IMR-90 (cell line): Measurements from ENCODE around the gene STK10. TPM values are rescaled to one million over a fixed set of nuclear protein-coding genes. Genes with fewer than 3 reads are reported as not detected.
A peak's percentile ranks its signal among the peaks of the same experiment; 100 is the strongest.

ENCODE experiments used
- ATAC-seq: fragments of 200-7000 bp; cut with Tn5 transposase; 2 replicates; pipeline ENCODE4 v1.9.1; 2020; ENCODE audit warnings: low read depth, mild to moderate bottlenecking, moderate library complexity
- BruUV-seq: library from RNA; stranded (reverse); fragments of 400-500 nt; replicated peaks from 2 replicates; lab custom pipeline; 2021; lab: Mats Ljungman, UMichigan
- CTCF ChIA-PET: fragments of 300-600 bp; formaldehyde crosslinking; extraction: SDS; loops from one replicate; lab custom pipeline; 2021; ENCODE audit warnings: antibody characterized with exemption; lab: Yijun Ruan, JAX
- POLR2A ChIA-PET: fragments of 300-600 bp; sonication (Branson Sonifier 250); formaldehyde crosslinking; loops from one replicate; lab custom pipeline; 2022; ENCODE audit warnings: antibody characterized with exemption; ENCODE audit not compliant: unreplicated experiment; lab: Charles Lee
- DNase-seq: peaks from one replicate; pipeline ENCODE4 v3.0.0; 2013
- H2AFZ ChIP-seq: replicated peaks from 2 replicates; pipeline ENCODE3; 2013; ENCODE audit warnings: low read length, mild to moderate bottlenecking; ENCODE audit not compliant: poor library complexity
- H2AK5ac ChIP-seq: 2 replicates; pipeline ENCODE4 v1.6.1; 2013; ENCODE audit warnings: low read depth, low read length, inconsistent platforms
- H2AK9ac ChIP-seq: replicated peaks from 2 replicates; pipeline ENCODE3; 2013; ENCODE audit warnings: mild to moderate bottlenecking, low read depth, low read length, moderate library complexity; ENCODE audit not compliant: poor library complexity
- H2BK120ac ChIP-seq: 2 replicates; pipeline ENCODE4 v1.6.1; 2013; ENCODE audit warnings: low read depth, low read length, inconsistent platforms
- H2BK15ac ChIP-seq: 3 replicates; pipeline ENCODE4 v1.6.1; 2013; ENCODE audit warnings: low read depth, low read length, inconsistent platforms
- H2BK20ac ChIP-seq: 2 replicates; pipeline ENCODE4 v1.6.1; 2013; ENCODE audit warnings: low read depth, mild to moderate bottlenecking, inconsistent platforms, low read length, moderate library complexity
- H2BK5ac ChIP-seq: 2 replicates; pipeline ENCODE4 v1.6.1; 2013; ENCODE audit warnings: mild to moderate bottlenecking, low read depth, low read length, inconsistent platforms; ENCODE audit not compliant: poor library complexity, severe bottlenecking
- H3K14ac ChIP-seq: replicated peaks from 2 replicates; pipeline ENCODE4 v1.6.1; 2013; ENCODE audit warnings: low read depth, low read length, inconsistent platforms
- H3K18ac ChIP-seq: 2 replicates; pipeline ENCODE4 v1.6.1; 2013; ENCODE audit warnings: low read depth, low read length, control low read depth
- H3K23ac ChIP-seq: 2 replicates; pipeline ENCODE4 v1.6.1; 2013; ENCODE audit warnings: low read depth, low read length, inconsistent platforms
- H3K27ac ChIP-seq: 2 replicates; pipeline ENCODE4 v1.5.1; 2013; ENCODE audit warnings: mild to moderate bottlenecking, control low read depth, low read length; ENCODE audit not compliant: insufficient read depth
- H3K27me3 ChIP-seq: 2 replicates; pipeline ENCODE4 v1.6.1; 2013; ENCODE audit warnings: low read length; ENCODE audit not compliant: control insufficient read depth, insufficient read depth
- H3K36me3 ChIP-seq: 2 replicates; pipeline ENCODE4 v1.6.1; 2013; ENCODE audit warnings: low read length, mixed read lengths; ENCODE audit not compliant: control insufficient read depth, insufficient read depth
- H3K4ac ChIP-seq: 2 replicates; pipeline ENCODE4 v1.6.1; 2013; ENCODE audit warnings: low read depth, low read length, inconsistent platforms
- H3K4me1 ChIP-seq: 2 replicates; pipeline ENCODE4 v1.6.1; 2013; ENCODE audit warnings: low read length, mixed read lengths; ENCODE audit not compliant: control insufficient read depth, insufficient read depth
- H3K4me2 ChIP-seq: 2 replicates; pipeline ENCODE4 v1.6.1; 2013; ENCODE audit warnings: low read depth, mild to moderate bottlenecking, control low read depth, low read length, moderate library complexity
- H3K4me3 ChIP-seq: 2 replicates; pipeline ENCODE4 v1.5.1; 2013; ENCODE audit warnings: low read depth, mild to moderate bottlenecking, control low read depth, low read length, moderate library complexity; ENCODE audit not compliant: insufficient read depth
- H3K56ac ChIP-seq: 2 replicates; pipeline ENCODE4 v1.6.1; 2013; ENCODE audit warnings: low read length, inconsistent platforms; ENCODE audit not compliant: insufficient read depth; ENCODE audit errors: extremely low read depth
- H3K79me1 ChIP-seq, 2 experiments: 2 replicates each; pipeline ENCODE4 v1.6.1; 2013; ENCODE audit warnings: low read length in 2 of 2, inconsistent platforms in 1 of 2, low read depth in 1 of 2
- H3K9ac ChIP-seq: 2 replicates; pipeline ENCODE4 v1.6.1; 2013; ENCODE audit warnings: low read depth, low read length, control low read depth
- H3K9me1 ChIP-seq: 2 replicates; pipeline ENCODE4 v1.6.1; 2013; ENCODE audit warnings: low read length, inconsistent platforms; ENCODE audit not compliant: insufficient read depth
- H3K9me3 ChIP-seq: 2 replicates; pipeline ENCODE4 v1.6.1; 2013; ENCODE audit warnings: low read length; ENCODE audit not compliant: control insufficient read depth, insufficient read depth
- H4K20me1 ChIP-seq: 2 replicates; pipeline ENCODE4 v1.6.1; 2013; ENCODE audit warnings: low read length, inconsistent platforms; ENCODE audit not compliant: insufficient read depth
- H4K5ac ChIP-seq: 2 replicates; pipeline ENCODE4 v1.6.1; 2013; ENCODE audit warnings: mild to moderate bottlenecking, low read depth, low read length, control low read depth
- H4K8ac ChIP-seq, 2 experiments: 2 replicates each; pipeline ENCODE4 v1.6.1; 2013; ENCODE audit warnings: low read depth in 2 of 2, low read length in 2 of 2, control low read depth in 1 of 2, inconsistent platforms in 1 of 2
- H4K91ac ChIP-seq: 2 replicates; pipeline ENCODE4 v1.6.1; 2013; ENCODE audit warnings: low read depth, low read length, inconsistent platforms; ENCODE audit not compliant: insufficient read depth
- ELK1 ChIP-seq: fragments of 150-350 bp; IDR thresholded peaks from 2 replicates; pipeline ENCODE4 v1.6.1; 2016; ENCODE audit warnings: low read depth, mild to moderate bottlenecking, low read length, moderate library complexity, borderline replicate concordance
- POLR2A ChIP-seq: IDR thresholded peaks from 2 replicates; pipeline ENCODE4 v1.6.1; 2012; ENCODE audit warnings: mild to moderate bottlenecking, low read depth, low read length
- RCOR1 ChIP-seq: IDR thresholded peaks from 2 replicates; pipeline ENCODE4 v1.6.1; 2012; ENCODE audit warnings: mild to moderate bottlenecking, low read length, improper control_type of control experiment; ENCODE audit not compliant: insufficient replicate concordance
- RFX5 ChIP-seq: IDR thresholded peaks from 2 replicates; pipeline ENCODE4 v1.8.0; 2012; ENCODE audit warnings: low read depth, mild to moderate bottlenecking, low read length, moderate library complexity
- WGBS, 2 experiments: methylation state at CpG; one replicate each; pipeline versions ENCODE4 v1.1.5 to v1.1.7; 2013; ENCODE audit warnings: missing lambda C conversion rate in 2 of 2; ENCODE audit not compliant: insufficient read length in 1 of 2; ENCODE audit errors: extremely low coverage in 2 of 2; 5-methylcytosine and 5-hydroxymethylcytosine counted together
- dilution Hi-C: fragments of 300-500 bp; cut with HindIII; formaldehyde crosslinking; loops from one replicate; pipeline ENCODE4 v1.14.3; 2018; ENCODE audit warnings: low sequenced_read_pairs; ENCODE audit not compliant: unreplicated experiment
- in situ Hi-C: fragments of 300-500 bp; cut with MboI; formaldehyde crosslinking; loops from 3 replicates; pipeline ENCODE4 v1.14.3; 2019; ENCODE audit warnings: low sequenced_read_pairs, inconsistent platforms, mixed read lengths
- intact Hi-C: fragments of 100-400 bp; cut with micrococcal nuclease; formaldehyde crosslinking; loops from 2 replicates; pipeline ENCODE4 v1.10.0; 2022
- polyA plus RNA-seq, 3 experiments: library from polyadenylated mRNA; depleted of rRNA; stranded (reverse); fragments of >200 nt; gene quantifications; 2 replicates each; pipeline ENCODE4 v1.2.3, GENCODE V29; 2012; ENCODE audit warnings: low replicate concordance in 1 of 3
- total RNA-seq: library from RNA; depleted of rRNA; stranded (reverse); fragments of >200 nt; gene quantifications from 2 replicates; pipeline ENCODE4 v1.2.3, GENCODE V29; 2012

The STK10 gene
- total and polyA plus RNA-seq, 2 of the 4 experiments (the other 2 are of a cell fraction) = 15.4 to 18.5 TPM

- no peak for TF ChIP-seq RCOR1
Measured at GRCh38 chr5:172097356-172097755, 90.7 kb downstream of the STK10 start (continued).

GRCh38 chr5:172096207-172096940 is 91.7 kb downstream of the STK10 start:
- TF ChIP-seq POLR2A (no peak), RFX5 (no peak), RCOR1 (no peak), ELK1 (no peak)
- H3K14ac ChIP-seq = no peak overlapping the region
- H3K4ac ChIP-seq = 0 out of 2 replicates have a peak overlapping the region, but pooled peaks have one; percentile 16
- no peak overlapping the region for H3K9ac ChIP-seq
- dilution Hi-C loops = no loop called here
- no peak overlapping the region for H4K8ac ChIP-seq
- peaks cover 13% of the 10 kb centered on the region for H3K9me1 ChIP-seq
- no peaks in the 10 kb centered on the region for H3K9me3 ChIP-seq
- intact Hi-C loops = no loop called here
- no TSS peak for BruUV-seq
- peaks cover 16% of the 10 kb centered on the region for H3K36me3 ChIP-seq
- no peak overlapping the region for H2BK120ac ChIP-seq
- DNase-seq (no peak), ATAC-seq (no peak)
- no peak overlapping the region for H3K56ac ChIP-seq
- no peak overlapping the region for H2AK9ac ChIP-seq
- H2BK15ac ChIP-seq = no peak overlapping the region
- peaks cover 7 to 25% of the 10 kb centered on the region in 2 experiments; a peak in 3 of 4 replicates for H3K79me1 ChIP-seq
- H2BK5ac ChIP-seq = no peak overlapping the region
- no peak overlapping the region for H2AFZ ChIP-seq
- H3K18ac ChIP-seq = no peak overlapping the region
- H4K5ac ChIP-seq = no peak overlapping the region
- WGBS, 2 experiments = 100% methylated on average over 2 of the region's 21 CpGs; no CpG with 5 or more reads in 1 of the 2 experiments
- no peak overlapping the region for H3K4me2 ChIP-seq
- POLR2A ChIA-PET = no interaction called here
- CTCF ChIA-PET = interaction anchor here (1.1 to 1.3 kb wide), 2 partner anchors 11 to 197 kb away, joined by 3 read pairs; no protein-coding TSS in a partner anchor
- no peaks in the 10 kb centered on the region; the same call in 1 of the 2 replicates for H4K20me1 ChIP-seq
- no peak overlapping the region for H3K4me3 ChIP-seq
- H3K23ac ChIP-seq = no peak overlapping the region; the same call in 1 of the 2 replicates
- in situ Hi-C loops = no loop called here
- no peak overlapping the region for H2BK20ac ChIP-seq
- H3K4me1 ChIP-seq = peaks cover 12% of the 10 kb centered on the region
- H4K91ac ChIP-seq = no peak overlapping the region
- peak overlapping the region; percentile 85 for H2AK5ac ChIP-seq
- H3K27me3 ChIP-seq = no peaks in the 10 kb centered on the region
- no peak overlapping the region for H3K27ac ChIP-seq
